HG03280 (cell line): ENCODE data around the gene RUBCN.
A peak's percentile ranks its signal among the peaks of the same experiment; 100 is the strongest.
"Not testable (repeated sequence)": the region's sequence is repeated elsewhere in the genome, so short reads cannot be mapped to it uniquely, and the experiment has no call there.

Experiments
- ATAC-seq: cut with Tn5 transposase; IDR thresholded peaks from one replicate; pipeline ENCODE4 v1.9.1; 2021; ENCODE audit warnings: mild to moderate bottlenecking, moderate library complexity; ENCODE audit not compliant: unreplicated experiment

RUBCN gene

GRCh38 chr3:197734667-197735318 is 1.9 kb downstream of the RUBCN start:
- ATAC-seq, result peak; percentile 37

GRCh38 chr3:197733042-197733441 is 3.7 kb downstream of the RUBCN start:
- no peak for ATAC-seq

- not testable (repeated sequence) for ATAC-seq
Observed at GRCh38 chr3:197731483-197731882, 5.2 kb downstream of the RUBCN start.

GRCh38 chr3:197730770-197731169 is 5.9 kb downstream of the RUBCN start:
- not testable (repeated sequence) for ATAC-seq

- no peak for ATAC-seq
Observed at GRCh38 chr3:197730200-197730599, 6.5 kb downstream of the RUBCN start.

- ATAC-seq, result no peak
Observed at GRCh38 chr3:197728487-197728886, 8.2 kb downstream of the RUBCN start.

- ATAC-seq, result not testable (repeated sequence)
Observed at GRCh38 chr3:197727878-197728277, 8.8 kb downstream of the RUBCN start.

- no peak for ATAC-seq
Observed at GRCh38 chr3:197722734-197723133, 14.0 kb downstream of the RUBCN start.

- ATAC-seq, result no peak
Observed at GRCh38 chr3:197720694-197721093, 16.0 kb downstream of the RUBCN start.

GRCh38 chr3:197718891-197719290 is 17.8 kb downstream of the RUBCN start:
- no peak for ATAC-seq

- ATAC-seq, result no peak
Observed at GRCh38 chr3:197714251-197714650, 22.5 kb downstream of the RUBCN start.

- peak; percentile 17 for ATAC-seq
Observed at GRCh38 chr3:197713477-197713822, 23.3 kb downstream of the RUBCN start.

GRCh38 chr3:197711973-197712707 is 24.6 kb downstream of the RUBCN start:
- peak; percentile 82 for ATAC-seq

GRCh38 chr3:197710965-197711364 is 25.7 kb downstream of the RUBCN start:
- not testable (repeated sequence) for ATAC-seq

GRCh38 chr3:197709135-197709534 is 27.6 kb downstream of the RUBCN start:
- ATAC-seq, result no peak

GRCh38 chr3:197706658-197707057 is 30.0 kb downstream of the RUBCN start:
- no peak for ATAC-seq

- no peak for ATAC-seq
Observed at GRCh38 chr3:197701841-197702240, 34.9 kb downstream of the RUBCN start.

GRCh38 chr3:197700095-197700494 is 36.6 kb downstream of the RUBCN start:
- ATAC-seq, result no peak

- no peak for ATAC-seq
Observed at GRCh38 chr3:197697355-197697754, 39.3 kb downstream of the RUBCN start.

GRCh38 chr3:197694251-197694650 is 42.5 kb downstream of the RUBCN start:
- ATAC-seq, result no peak

- ATAC-seq, result no peak
Observed at GRCh38 chr3:197692641-197693040, 44.1 kb downstream of the RUBCN start.

- ATAC-seq, result no peak
Observed at GRCh38 chr3:197690754-197691153, 46.0 kb downstream of the RUBCN start.

GRCh38 chr3:197687570-197687969 is 49.1 kb downstream of the RUBCN start:
- ATAC-seq, result no peak
